A549 (cell line): ENCODE measurements around the gene CAPN7.

Experiments used
- BHLHE40 ChIP-seq: IDR thresholded peaks from 2 replicates; pipeline ENCODE4 v1.6.1; 2012; ENCODE audit warnings: low read depth, low read length, inconsistent platforms
- CEBPB ChIP-seq, 2 experiments: fragments of >200 bp in 1 of 2; sonication (Bioruptor Twin) in 1 of 2; formaldehyde crosslinking in 1 of 2; IDR thresholded peaks; 2 replicates each; pipeline ENCODE4 v1.6.1; 2012 to 2016
- CTCF ChIP-seq: fragments of >200 bp; sonication (Bioruptor Twin); formaldehyde crosslinking; IDR thresholded peaks from 3 replicates; pipeline ENCODE4 v1.5.1; 2016
- EHMT2 ChIP-seq: fragments of 200-600 bp; sonication (generic); IDR thresholded peaks from 2 replicates; pipeline ENCODE4 v1.6.1; 2016; ENCODE audit warnings: antibody characterized with exemption, low read depth, mild to moderate bottlenecking, moderate library complexity
- EP300 ChIP-seq, 2 experiments: fragments of >200 bp; sonication (Bioruptor Twin); formaldehyde crosslinking; IDR thresholded peaks; 2 replicates in 1 of 2; 3 replicates in 1 of 2; pipeline ENCODE4 v1.6.1; 2016 to 2017
- ESRRA ChIP-seq: fragments of 150-350 bp; IDR thresholded peaks from 2 replicates; pipeline ENCODE4 v1.6.1; 2014; ENCODE audit warnings: mild to moderate bottlenecking, low read length, borderline replicate concordance
- HOXA7 ChIP-seq: fragments of 250-450 bp; sonication (Bioruptor Pico); IDR thresholded peaks from 2 replicates; pipeline ENCODE4 v1.5.0; 2020; ENCODE audit warnings: mild to moderate bottlenecking, moderate library complexity
- MAFK ChIP-seq: fragments of 450-650 bp; IDR thresholded peaks from 2 replicates; pipeline ENCODE4 v1.6.1; 2014; ENCODE audit not compliant: partially characterized antibody
- MAX ChIP-seq: IDR thresholded peaks from 2 replicates; pipeline ENCODE4 v1.6.1; 2012
- MYC ChIP-seq: IDR thresholded peaks from 2 replicates; pipeline ENCODE4 v1.6.1; 2012; ENCODE audit warnings: mild to moderate bottlenecking, inconsistent platforms, low read length, improper control_type of control experiment, borderline replicate concordance
- NR3C1 ChIP-seq: fragments of >200 bp; sonication (Bioruptor Twin); formaldehyde crosslinking; IDR thresholded peaks from 3 replicates; pipeline ENCODE4 v1.6.1; 2017
- POLR2A ChIP-seq: IDR thresholded peaks from 2 replicates; pipeline ENCODE4 v1.6.1; 2012; ENCODE audit warnings: mild to moderate bottlenecking, low read length
- SMC3 ChIP-seq: fragments of >200 bp; sonication (Bioruptor Twin); formaldehyde crosslinking; IDR thresholded peaks from 3 replicates; pipeline ENCODE4 v1.6.1; 2018; ENCODE audit warnings: inconsistent platforms
- SREBF2 ChIP-seq: fragments of 450-650 bp; IDR thresholded peaks from 2 replicates; pipeline ENCODE4 v1.6.1; 2014; ENCODE audit warnings: mild to moderate bottlenecking, moderate library complexity

GRCh38 chr3:15262021-15262420, 56.0 kb downstream of the CAPN7 start:
- TF ChIP-seq CEBPB (IDR thresholded peaks at IDR 0.05), result no peak
- TF ChIP-seq CTCF, result no peak
- no peak for TF ChIP-seq SMC3
- TF ChIP-seq BHLHE40, result no peak
- TF ChIP-seq EHMT2, result no peak
- TF ChIP-seq POLR2A, result no peak
- no peak for TF ChIP-seq HOXA7
- no peak for TF ChIP-seq MYC
- no peak for TF ChIP-seq SREBF2
- TF ChIP-seq EP300 (IDR thresholded peaks at IDR 0.05), result no peak
- no peak for TF ChIP-seq MAFK
- TF ChIP-seq MAX, result no peak
- TF ChIP-seq ESRRA, result no peak
- no peak for TF ChIP-seq NR3C1
